Vagina (tissue), 2 donors: ENCODE results near the gene ELAPOR2.

Experiments used
- POLR2A ChIP-seq, 2 donors: fragments of 450-650 bp; IDR thresholded peaks; one replicate each; pipeline ENCODE4 v1.6.1; 2017; ENCODE audit warnings: antibody characterized with exemption in 2 of 2, mild to moderate bottlenecking in 2 of 2, moderate library complexity in 2 of 2
- TF ChIP-seq, protein P1 (sequence below), 3 experiments: fragments of 450-650 bp in 2 of 3; fragments of 200-600 bp in 1 of 3; sonication (generic) in 1 of 3; IDR thresholded peaks; one replicate each; pipeline ENCODE4 v1.5.1; 2017 to 2019; ENCODE audit warnings: antibody characterized with exemption in 3 of 3, mild to moderate bottlenecking in 2 of 3, moderate library complexity in 2 of 3

DNA sequence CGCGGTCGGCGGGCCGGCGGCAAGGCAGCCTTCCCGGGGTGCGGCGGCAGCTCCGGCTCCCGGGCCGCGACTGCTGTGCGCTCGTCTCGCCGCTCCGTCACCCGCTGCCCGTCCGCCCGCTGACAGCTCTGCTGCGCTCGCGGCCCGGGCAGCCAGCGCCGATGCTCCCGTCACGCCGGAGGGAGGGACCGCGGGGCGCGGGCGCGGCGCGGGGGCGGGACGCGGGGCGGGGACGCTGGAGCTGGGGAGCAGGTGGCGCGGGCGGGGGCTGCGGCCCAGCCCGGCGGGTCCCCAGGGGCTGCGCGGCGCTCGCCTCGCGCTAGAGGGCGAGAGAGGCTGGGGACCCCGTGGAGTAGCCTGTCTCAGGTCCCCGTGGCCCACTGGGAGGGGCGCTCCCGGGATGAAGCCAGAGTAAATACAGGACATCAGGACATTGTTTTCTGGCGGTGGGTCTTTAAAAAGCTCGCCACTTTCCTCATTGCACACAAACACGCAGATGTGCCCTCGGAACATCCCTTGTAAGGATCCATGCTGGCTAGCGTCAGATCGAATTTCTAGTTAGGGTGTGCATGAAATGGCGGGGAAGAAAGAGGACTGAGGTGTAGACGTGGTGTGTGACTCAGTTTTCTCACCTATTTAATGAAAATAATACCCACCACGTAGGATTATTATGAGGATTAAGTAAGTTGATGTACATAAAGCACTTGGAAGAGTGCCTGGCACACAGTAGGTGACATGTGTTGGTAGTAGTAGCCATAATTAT lies at the start of gene ELAPOR2:
- TF ChIP-seq POLR2A (IDR thresholded peaks at IDR 0.05), result peak in 1 of 2 donors; percentile 17
- TF ChIP-seq, protein P1, sequence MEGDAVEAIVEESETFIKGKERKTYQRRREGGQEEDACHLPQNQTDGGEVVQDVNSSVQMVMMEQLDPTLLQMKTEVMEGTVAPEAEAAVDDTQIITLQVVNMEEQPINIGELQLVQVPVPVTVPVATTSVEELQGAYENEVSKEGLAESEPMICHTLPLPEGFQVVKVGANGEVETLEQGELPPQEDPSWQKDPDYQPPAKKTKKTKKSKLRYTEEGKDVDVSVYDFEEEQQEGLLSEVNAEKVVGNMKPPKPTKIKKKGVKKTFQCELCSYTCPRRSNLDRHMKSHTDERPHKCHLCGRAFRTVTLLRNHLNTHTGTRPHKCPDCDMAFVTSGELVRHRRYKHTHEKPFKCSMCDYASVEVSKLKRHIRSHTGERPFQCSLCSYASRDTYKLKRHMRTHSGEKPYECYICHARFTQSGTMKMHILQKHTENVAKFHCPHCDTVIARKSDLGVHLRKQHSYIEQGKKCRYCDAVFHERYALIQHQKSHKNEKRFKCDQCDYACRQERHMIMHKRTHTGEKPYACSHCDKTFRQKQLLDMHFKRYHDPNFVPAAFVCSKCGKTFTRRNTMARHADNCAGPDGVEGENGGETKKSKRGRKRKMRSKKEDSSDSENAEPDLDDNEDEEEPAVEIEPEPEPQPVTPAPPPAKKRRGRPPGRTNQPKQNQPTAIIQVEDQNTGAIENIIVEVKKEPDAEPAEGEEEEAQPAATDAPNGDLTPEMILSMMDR (IDR thresholded peaks at IDR 0.05), result no peak
